Spinal cord (tissue), 10 donors: ENCODE data around the gene NDUFA6. TPM values are rescaled to one million over a fixed set of nuclear protein-coding genes. Genes with fewer than 3 reads are reported as not detected.
"Not testable (repeated sequence)": the region's sequence is repeated elsewhere in the genome, so short reads cannot be mapped to it uniquely, and the experiment has no call there.

Source experiments
- DNase-seq, 6 donors: peaks; one replicate each; pipeline versions ENCODE4 v3.0.0 to v3.0.0-alpha.2; 2013 to 2015; ENCODE audit warnings: low spot score in 6 of 6, low read depth in 4 of 6
- H3K27ac ChIP-seq: one replicate; pipeline ENCODE4 v1.5.1; 2013; ENCODE audit warnings: low read depth, low read length, control low read depth
- H3K27me3 ChIP-seq: one replicate; pipeline ENCODE4 v1.6.1; 2013; ENCODE audit warnings: low read length; ENCODE audit not compliant: control insufficient read depth, insufficient read depth
- H3K36me3 ChIP-seq: one replicate; pipeline ENCODE4 v1.6.1; 2013; ENCODE audit warnings: low read length; ENCODE audit not compliant: control insufficient read depth, insufficient read depth
- H3K4me1 ChIP-seq: one replicate; pipeline ENCODE4 v1.6.1; 2013; ENCODE audit warnings: low read length; ENCODE audit not compliant: control insufficient read depth, insufficient read depth
- H3K4me3 ChIP-seq: one replicate; pipeline ENCODE4 v1.5.1; 2013; ENCODE audit warnings: low read depth, low read length, control low read depth
- H3K9me3 ChIP-seq: one replicate; pipeline ENCODE4 v1.6.1; 2013; ENCODE audit warnings: low read length; ENCODE audit not compliant: control insufficient read depth, insufficient read depth
- WGBS: methylation state at CpG from one replicate; pipeline ENCODE4 v1.1.5; 2013; ENCODE audit warnings: missing lambda C conversion rate; ENCODE audit not compliant: insufficient coverage; 5-methylcytosine and 5-hydroxymethylcytosine counted together
- polyA plus RNA-seq, 2 donors: library from polyadenylated mRNA; unstranded; fragments of 120-200 nt; gene quantifications; one replicate each; pipeline ENCODE4 v1.2.1, GENCODE V29; 2013; ENCODE audit not compliant: insufficient read length in 2 of 2
- total RNA-seq, 2 donors: library from RNA; depleted of rRNA in 1 of 2; stranded (reverse); fragments of 120-200 nt in 1 of 2; fragments of >200 nt in 1 of 2; gene quantifications; one replicate each; pipeline versions ENCODE4 v1.2.3 to v1.2.4, GENCODE V29; 2013 to 2014
- donor health status: healthy.

NDUFA6 gene
- total and polyA plus RNA-seq, 4 donors = 62.3 to 125 (median 110) TPM

DNA sequence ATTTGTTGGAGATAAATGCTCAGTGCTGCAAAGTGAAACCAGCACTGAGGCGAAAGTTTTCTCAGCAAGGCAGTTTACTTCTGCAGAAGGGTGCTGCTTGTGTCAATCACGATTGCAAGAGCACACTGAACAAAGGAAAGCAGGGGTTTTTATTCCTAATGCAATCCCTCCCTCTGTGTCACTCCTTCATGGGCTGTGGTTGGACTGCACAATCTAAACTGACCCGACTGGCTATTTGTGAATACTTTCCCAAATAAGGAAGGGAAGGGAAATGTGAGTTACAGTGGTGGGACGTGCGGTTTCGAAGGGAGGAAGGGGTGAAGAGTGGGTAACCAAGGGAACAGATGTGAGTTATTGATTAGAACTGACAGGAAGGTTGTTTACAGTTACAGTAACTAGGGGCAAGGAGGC lies 24.9 kb upstream of the NDUFA6 start:
- H3K36me3 ChIP-seq, H3K27me3 ChIP-seq, H3K9me3 ChIP-seq, H3K4me3 ChIP-seq, DNase-seq, H3K27ac ChIP-seq, H3K4me1 ChIP-seq: not testable (repeated sequence)
- 81% methylated on average over 4 of the region's 6 CpGs for WGBS

- no peak for DNase-seq
- no peaks in the 10 kb centered on the region for H3K4me1 ChIP-seq
- H3K9me3 ChIP-seq = no peaks in the 10 kb centered on the region
- H3K27me3 ChIP-seq = no peaks in the 10 kb centered on the region
- no peak overlapping the region for H3K4me3 ChIP-seq
- H3K36me3 ChIP-seq = no peaks in the 10 kb centered on the region
- no peak overlapping the region for H3K27ac ChIP-seq
- 86% methylated on average over 7 of the region's 7 CpGs for WGBS
Measured at GRCh38 chr22:42114721-42115120, 24.1 kb upstream of the NDUFA6 start.

GRCh38 chr22:42112793-42113192 lies 22.2 kb upstream of the NDUFA6 start:
- peak in 1 of 6 donors; percentile 42 for DNase-seq

GRCh38 chr22:42111798-42112197 lies 21.2 kb upstream of the NDUFA6 start:
- Histone ChIP-seq H3K4me1 (no peaks in the 10 kb centered on the region), H3K4me3 (no peak overlapping the region), H3K27ac (no peak overlapping the region), H3K27me3 (no peaks in the 10 kb centered on the region), H3K36me3 (peaks cover 2% of the 10 kb centered on the region), H3K9me3 (no peaks in the 10 kb centered on the region)
- no CpG with 5 or more reads among the region's 4 CpGs for WGBS
- DNase-seq = no peak

More at GRCh38 chr22:42112793-42113192, 22.2 kb upstream of the NDUFA6 start:
- no CpG with 5 or more reads among the region's 4 CpGs for WGBS
- H3K27me3 ChIP-seq, H3K4me1 ChIP-seq, H3K9me3 ChIP-seq, H3K36me3 ChIP-seq, H3K4me3 ChIP-seq, H3K27ac ChIP-seq: not testable (repeated sequence)

DNA sequence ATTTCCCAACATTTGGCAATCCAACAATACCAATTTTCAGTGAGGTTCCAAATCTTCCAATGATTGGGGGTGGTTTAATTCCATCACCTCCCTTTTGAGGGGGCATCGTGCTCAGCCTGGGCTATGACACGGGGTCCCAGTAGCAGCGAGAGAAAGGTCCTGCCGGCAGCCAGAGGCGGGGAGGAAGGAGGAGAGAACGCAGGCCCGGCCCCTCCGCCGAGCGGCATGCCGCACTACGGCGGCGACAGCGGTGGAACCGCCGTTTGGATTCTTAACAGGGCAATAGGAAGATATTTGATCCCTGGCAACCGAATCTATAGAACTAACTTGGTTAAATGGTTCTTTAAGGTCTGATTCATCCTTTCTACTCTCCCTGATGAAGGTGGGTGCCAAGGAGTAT lies 18.3 kb upstream of the NDUFA6 start:
- Histone ChIP-seq H3K9me3 (peaks cover 5% of the 10 kb centered on the region), H3K27ac (no peak overlapping the region), H3K4me3 (no peak overlapping the region), H3K36me3 (peaks cover 2% of the 10 kb centered on the region), H3K27me3 (no peaks in the 10 kb centered on the region), H3K4me1 (no peaks in the 10 kb centered on the region)
- DNase-seq = no peak
- 33% methylated on average over 18 of the region's 18 CpGs for WGBS

GRCh38 chr22:42104332-42104860 lies 13.8 kb upstream of the NDUFA6 start:
- not testable (repeated sequence) for H3K27me3 ChIP-seq, H3K4me3 ChIP-seq, H3K4me1 ChIP-seq, H3K27ac ChIP-seq, DNase-seq, H3K9me3 ChIP-seq
- WGBS = 94% methylated on average over 4 of the region's 6 CpGs
- H3K36me3 ChIP-seq = peaks cover 13% of the 10 kb centered on the region

- Histone ChIP-seq H3K9me3 (peaks cover 10% of the 10 kb centered on the region), H3K36me3 (peaks cover 16% of the 10 kb centered on the region), H3K27me3 (no peaks in the 10 kb centered on the region), H3K27ac (no peak overlapping the region), H3K4me3 (no peak overlapping the region), H3K4me1 (no peaks in the 10 kb centered on the region)
- WGBS = no CpG with 5 or more reads among the region's 3 CpGs
- DNase-seq = peak in 1 of 6 donors; percentile 6
Measured at GRCh38 chr22:42101199-42101598, 10.6 kb upstream of the NDUFA6 start.

DNA sequence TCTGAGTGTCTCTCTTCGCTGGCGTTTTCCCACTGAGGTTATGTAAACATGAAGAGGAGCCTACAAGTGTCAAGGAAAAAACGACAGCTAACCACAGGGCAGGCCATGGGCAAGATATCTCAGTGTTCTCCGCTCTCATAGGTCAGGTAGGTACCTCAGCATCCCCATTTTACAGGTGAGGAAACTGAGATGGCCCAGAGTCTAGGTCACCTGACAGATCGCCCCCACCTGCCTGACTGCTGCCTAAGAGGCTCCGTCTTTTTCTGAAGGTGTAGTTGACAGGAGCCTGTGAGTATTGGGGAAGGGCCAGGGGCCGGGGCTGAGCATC lies 847 bp upstream of the NDUFA6 start:
- peak overlapping the region; percentile 99 for H3K27ac ChIP-seq
- WGBS = 23% methylated on average over 4 of the region's 7 CpGs
- H3K9me3 ChIP-seq = peaks cover 2% of the 10 kb centered on the region
- no peak for DNase-seq
- peak overlapping the region; percentile 98 for H3K4me3 ChIP-seq
- H3K27me3 ChIP-seq = no peaks in the 10 kb centered on the region
- H3K4me1 ChIP-seq = peaks cover 19% of the 10 kb centered on the region
- peaks cover 12% of the 10 kb centered on the region for H3K36me3 ChIP-seq

- Histone ChIP-seq H3K36me3 (peaks cover 52% of the 10 kb centered on the region), H3K4me3 (no peak overlapping the region), H3K27ac (no peak overlapping the region), H3K9me3 (peaks cover 2% of the 10 kb centered on the region), H3K27me3 (no peaks in the 10 kb centered on the region), H3K4me1 (peaks cover 19% of the 10 kb centered on the region)
- 43% methylated on average over 2 of the region's 6 CpGs for WGBS
- no peak for DNase-seq
Measured at GRCh38 chr22:42086051-42086450, 4.5 kb downstream of the NDUFA6 start.

DNA sequence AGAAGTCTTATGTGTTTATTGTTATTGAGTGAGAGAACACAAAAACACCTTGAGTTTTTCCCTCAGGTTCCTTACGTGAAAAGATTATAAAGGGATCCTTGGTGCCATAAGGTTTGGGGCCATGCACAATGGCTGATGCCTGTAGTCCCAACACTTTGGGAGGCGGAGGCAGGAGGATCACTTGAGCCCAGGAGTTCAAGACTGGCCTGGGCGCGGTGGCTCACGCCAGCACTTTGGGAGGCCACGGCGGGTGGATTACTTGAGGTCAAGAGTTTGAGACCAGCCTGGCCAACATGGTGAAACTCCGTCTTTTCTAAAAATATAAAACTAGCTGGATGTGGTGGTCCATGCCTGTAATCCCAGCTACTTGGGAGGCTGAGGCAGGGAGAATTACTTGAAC lies 5.7 kb downstream of the NDUFA6 start:
- DNase-seq = no peak
- Histone ChIP-seq H3K9me3 (peaks cover 2% of the 10 kb centered on the region), H3K27ac (no peak overlapping the region), H3K36me3 (peaks cover 52% of the 10 kb centered on the region), H3K4me3 (no peak overlapping the region), H3K27me3 (no peaks in the 10 kb centered on the region), H3K4me1 (peaks cover 17% of the 10 kb centered on the region)
- 95% methylated on average over 7 of the region's 8 CpGs for WGBS
